ENCODE measurements around the gene VPS51. TPM values are rescaled to one million over a fixed set of nuclear protein-coding genes. Genes with fewer than 3 reads are reported as not detected.

VPS51 gene
- total and polyA plus RNA-seq, 4 donors = 69.6 to 164 (median 124) TPM

GRCh38 chr11:65064847-65065240, 31.2 kb upstream of the VPS51 start:
- Histone ChIP-seq H3K27me3 (ENCODE audit: control insufficient read depth in 3 of 3, insufficient read depth in 3 of 3, low read length in 2 of 3) (no peaks in the 10 kb centered on the region), H3K4me3 (no peak overlapping the region)

GRCh38 chr11:65065851-65066250, 30.2 kb upstream of the VPS51 start:
- Histone ChIP-seq H3K4me3 (no peak overlapping the region), H3K27ac (ENCODE audit: low read depth in 1 of 2, low read length in 1 of 2) (no peak overlapping the region), H3K27me3 (ENCODE audit: control insufficient read depth in 3 of 3, insufficient read depth in 3 of 3, low read length in 2 of 3) (no peaks in the 10 kb centered on the region), H3K36me3 (ENCODE audit: control insufficient read depth in 4 of 4, insufficient read depth in 4 of 4, low read length in 4 of 4) (no peaks in the 10 kb centered on the region), H3K9ac (ENCODE audit: insufficient read depth in 1 of 2, low read length in 2 of 2) (no peak overlapping the region), H3K9me3 (ENCODE audit: control insufficient read depth in 4 of 4, insufficient read depth in 3 of 4, low read length in 3 of 4) (no peaks in the 10 kb centered on the region), H3K4me1 (ENCODE audit: control insufficient read depth in 5 of 5, insufficient read depth in 5 of 5, low read length in 5 of 5) (no peaks in the 10 kb centered on the region)
- TF ChIP-seq CTCF (IDR thresholded peaks at IDR 0.05; ENCODE audit: control extremely low read depth, extremely low read depth) = no peak
- 87 to 89% methylated on average over 7 of the region's 7 CpGs for WGBS, 2 donors
- ATAC-seq (ENCODE audit: insufficient read depth, low FRiP score) = no peak
- DNase-seq = no peak

More at GRCh38 chr11:65064847-65065240, 31.2 kb upstream of the VPS51 start:
- no peak for TF ChIP-seq CTCF (IDR thresholded peaks at IDR 0.05; ENCODE audit: control extremely low read depth, extremely low read depth)
- Histone ChIP-seq H3K9ac (ENCODE audit: insufficient read depth in 1 of 2, low read length in 2 of 2) (no peak overlapping the region), H3K36me3 (ENCODE audit: control insufficient read depth in 4 of 4, insufficient read depth in 4 of 4, low read length in 4 of 4) (no peaks in the 10 kb centered on the region), H3K27ac (ENCODE audit: low read depth in 1 of 2, low read length in 1 of 2) (no peak overlapping the region), H3K9me3 (ENCODE audit: control insufficient read depth in 4 of 4, insufficient read depth in 3 of 4, low read length in 3 of 4) (no peaks in the 10 kb centered on the region), H3K4me1 (ENCODE audit: control insufficient read depth in 5 of 5, insufficient read depth in 5 of 5, low read length in 5 of 5) (no peaks in the 10 kb centered on the region)
- 90 to 92% methylated on average over 4 of the region's 4 CpGs for WGBS, 2 donors
- ATAC-seq (ENCODE audit: insufficient read depth, low FRiP score) = no peak
- no peak for DNase-seq

GRCh38 chr11:65066315-65066714, 29.7 kb upstream of the VPS51 start:
- DNase-seq = no peak
- ATAC-seq (ENCODE audit: insufficient read depth, low FRiP score) = no peak
- Histone ChIP-seq H3K27me3 (ENCODE audit: control insufficient read depth in 3 of 3, insufficient read depth in 3 of 3, low read length in 2 of 3) (no peaks in the 10 kb centered on the region), H3K9ac (ENCODE audit: insufficient read depth in 1 of 2, low read length in 2 of 2) (no peak overlapping the region), H3K9me3 (ENCODE audit: control insufficient read depth in 4 of 4, insufficient read depth in 3 of 4, low read length in 3 of 4) (no peaks in the 10 kb centered on the region), H3K4me1 (ENCODE audit: control insufficient read depth in 5 of 5, insufficient read depth in 5 of 5, low read length in 5 of 5) (no peaks in the 10 kb centered on the region), H3K36me3 (ENCODE audit: control insufficient read depth in 4 of 4, insufficient read depth in 4 of 4, low read length in 4 of 4) (no peaks in the 10 kb centered on the region), H3K4me3 (no peak overlapping the region), H3K27ac (ENCODE audit: low read depth in 1 of 2, low read length in 1 of 2) (no peak overlapping the region)
- no peak for TF ChIP-seq CTCF (IDR thresholded peaks at IDR 0.05; ENCODE audit: control extremely low read depth, extremely low read depth)
- WGBS, 2 donors = 81 to 84% methylated on average over 10 to 11 of the region's 11 CpGs

- H3K27ac ChIP-seq (ENCODE audit: low read depth in 1 of 2, low read length in 1 of 2) = no peak overlapping the region
- H3K4me1 ChIP-seq (ENCODE audit: control insufficient read depth in 5 of 5, insufficient read depth in 5 of 5, low read length in 5 of 5) = no peaks in the 10 kb centered on the region
- no peak overlapping the region for H3K9ac ChIP-seq (ENCODE audit: insufficient read depth in 1 of 2, low read length in 2 of 2)
- DNase-seq = no peak
- WGBS, 2 donors = 80 to 90% methylated on average over 4 of the region's 4 CpGs
- no peak for TF ChIP-seq CTCF (IDR thresholded peaks at IDR 0.05; ENCODE audit: control extremely low read depth, extremely low read depth)
- no peak overlapping the region for H3K4me3 ChIP-seq
- no peaks in the 10 kb centered on the region for H3K27me3 ChIP-seq (ENCODE audit: control insufficient read depth in 3 of 3, insufficient read depth in 3 of 3, low read length in 2 of 3)
- no peaks in the 10 kb centered on the region for H3K9me3 ChIP-seq (ENCODE audit: control insufficient read depth in 4 of 4, insufficient read depth in 3 of 4, low read length in 3 of 4)
- ATAC-seq (ENCODE audit: insufficient read depth, low FRiP score) = no peak
- H3K36me3 ChIP-seq (ENCODE audit: control insufficient read depth in 4 of 4, insufficient read depth in 4 of 4, low read length in 4 of 4) = no peaks in the 10 kb centered on the region
These were observed 29.2 kb upstream of the VPS51 start for GRCh38 chr11:65066805-65067291.

All from lung (tissue), 12 donors.